HUES64 (cell line): ENCODE data around the gene DHX8.

Experiments used
- H3K27ac ChIP-seq: 2 replicates; pipeline ENCODE4 v1.7.0; 2013; ENCODE audit warnings: low read depth, low read length, inconsistent platforms
- H3K27me3 ChIP-seq: 2 replicates; pipeline ENCODE4 v1.6.1; 2013; ENCODE audit warnings: mild to moderate bottlenecking, low read length; ENCODE audit not compliant: insufficient read depth
- H3K36me3 ChIP-seq: 2 replicates; pipeline ENCODE4 v1.6.1; 2013; ENCODE audit warnings: mild to moderate bottlenecking, low read length; ENCODE audit not compliant: insufficient read depth
- H3K4me1 ChIP-seq: 2 replicates; pipeline ENCODE4 v1.6.1; 2013; ENCODE audit warnings: mild to moderate bottlenecking, low read length, moderate library complexity; ENCODE audit not compliant: insufficient read depth
- H3K4me3 ChIP-seq: 2 replicates; pipeline ENCODE4 v1.5.1; 2013; ENCODE audit warnings: mild to moderate bottlenecking, low read length, moderate library complexity
- H3K9ac ChIP-seq: 2 replicates; pipeline ENCODE4 v1.6.1; 2013; ENCODE audit warnings: mild to moderate bottlenecking, low read depth, low read length
- H3K9me3 ChIP-seq: 2 replicates; pipeline ENCODE4 v1.6.1; 2013; ENCODE audit warnings: low read depth, low read length; ENCODE audit not compliant: insufficient read depth
- WGBS: fragments of 150-250, 120-280 bp; methylation state at CpG from one replicate; pipeline ENCODE4 v1.1.7; 2013; ENCODE audit warnings: missing lambda C conversion rate; 5-methylcytosine and 5-hydroxymethylcytosine counted together

DHX8 gene

GRCh38 chr17:43526886-43527648, 43.3 kb downstream of the DHX8 start:
- H3K9ac ChIP-seq, result no peak overlapping the region
- H3K4me1 ChIP-seq, result peaks cover 39% of the 10 kb centered on the region
- H3K36me3 ChIP-seq, result peaks cover 73% of the 10 kb centered on the region
- WGBS, result 91% methylated on average over 7 of the region's 7 CpGs
- no peaks in the 10 kb centered on the region for H3K9me3 ChIP-seq
- peaks cover 9% of the 10 kb centered on the region; the same call in 1 of the 2 replicates for H3K27me3 ChIP-seq
- no peak overlapping the region for H3K27ac ChIP-seq
- H3K4me3 ChIP-seq, result no peak overlapping the region

DNA sequence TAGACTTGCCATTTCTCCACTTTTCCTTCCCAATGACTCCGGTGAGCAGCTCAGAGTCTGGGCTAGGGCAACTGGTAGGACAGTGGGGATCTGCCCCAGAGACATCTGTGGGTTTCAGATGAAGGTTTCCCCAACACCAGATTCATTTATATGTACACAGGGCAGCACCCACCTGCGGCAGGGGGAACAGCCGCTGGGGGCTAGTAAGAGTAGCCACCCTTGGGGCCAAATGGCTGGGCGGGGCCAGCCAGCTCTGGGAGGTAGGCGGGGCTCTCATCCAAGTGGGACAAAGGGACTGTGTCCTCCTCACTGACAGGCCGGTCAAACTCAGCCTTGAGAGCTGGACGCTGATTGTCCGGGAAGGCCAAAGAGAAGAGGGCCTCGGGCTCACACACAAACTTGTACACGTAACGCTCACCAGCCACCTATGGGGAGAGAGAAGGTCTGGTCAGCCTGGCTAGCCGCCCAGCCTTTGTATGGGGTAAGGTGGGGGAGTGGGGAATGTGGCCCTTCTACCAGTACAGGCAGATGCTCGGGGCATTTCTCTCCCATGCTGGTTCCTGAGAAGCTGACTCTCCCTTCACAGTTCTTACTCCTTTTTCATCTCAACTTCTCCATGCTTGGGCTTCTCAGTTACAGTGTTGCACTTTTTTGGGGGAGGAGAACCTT, 44.7 kb downstream of the DHX8 start:
- Histone ChIP-seq H3K27ac (no peak overlapping the region), H3K9me3 (no peaks in the 10 kb centered on the region)
- WGBS, result 87% methylated on average over 13 of the region's 13 CpGs

DNA sequence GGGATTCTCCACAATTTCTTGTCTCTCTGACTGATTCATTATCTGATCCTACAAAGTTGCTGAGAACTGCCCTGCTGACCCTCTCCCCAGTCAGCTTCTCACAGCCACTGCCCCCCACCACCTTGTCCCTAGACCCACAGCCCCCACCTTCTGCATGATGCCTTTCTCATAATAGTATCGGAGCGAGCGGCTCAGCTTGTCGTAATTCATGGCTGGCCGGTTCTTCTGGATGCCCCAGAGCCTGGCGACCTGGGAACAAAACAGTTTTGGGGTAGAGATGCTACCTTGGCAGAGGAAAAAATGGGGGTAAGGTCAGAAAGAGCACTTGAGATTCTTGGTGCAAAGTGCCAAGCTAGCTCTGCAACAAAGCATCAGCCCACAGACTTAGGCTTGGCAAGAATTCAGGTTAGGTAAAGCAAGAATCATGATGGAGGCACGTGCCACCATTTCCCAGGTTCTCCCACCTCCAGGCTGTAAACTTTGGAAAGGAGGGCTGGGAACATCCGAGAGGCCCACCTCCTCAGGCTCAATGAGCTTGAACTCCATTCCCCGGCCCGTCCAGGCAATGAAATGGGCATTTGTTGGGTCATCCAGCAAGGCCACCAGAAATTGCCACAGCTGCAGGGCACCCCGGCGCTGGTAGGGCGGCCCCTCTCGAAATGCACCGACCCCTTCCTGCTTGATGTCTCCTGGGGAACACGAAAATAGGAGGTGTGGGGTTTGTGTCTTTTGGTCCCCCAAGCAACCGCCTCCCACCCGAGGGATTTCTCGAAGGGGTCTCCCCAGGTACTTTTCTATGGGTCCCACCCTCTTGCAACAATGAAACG, 45.4 kb downstream of the DHX8 start:
- Histone ChIP-seq H3K27ac (no peak overlapping the region), H3K9me3 (no peaks in the 10 kb centered on the region)

More for the DNA sequence above, 44.7 kb downstream of the DHX8 start:
- no peak overlapping the region for H3K9ac ChIP-seq
- H3K27me3 ChIP-seq, result peaks cover 9% of the 10 kb centered on the region; the same call in 1 of the 2 replicates
- peaks cover 39% of the 10 kb centered on the region for H3K4me1 ChIP-seq
- no peak overlapping the region for H3K4me3 ChIP-seq
- H3K36me3 ChIP-seq, result peaks cover 71% of the 10 kb centered on the region

GRCh38 chr17:43529947-43530287, 46.1 kb downstream of the DHX8 start:
- H3K9me3 ChIP-seq, result no peaks in the 10 kb centered on the region
- peak overlapping the region; percentile 83 for H3K27ac ChIP-seq
- H3K9ac ChIP-seq, result peak overlapping the region; percentile 74
- H3K4me1 ChIP-seq, result peaks cover 38% of the 10 kb centered on the region
- peaks cover 61% of the 10 kb centered on the region for H3K36me3 ChIP-seq
- 62% methylated on average over 4 of the region's 6 CpGs for WGBS
- peak overlapping the region; percentile 52; the same call in 1 of the 2 replicates for H3K4me3 ChIP-seq
- H3K27me3 ChIP-seq, result peaks cover 9% of the 10 kb centered on the region; the same call in 1 of the 2 replicates

More for the DNA sequence above, 45.4 kb downstream of the DHX8 start:
- Histone ChIP-seq H3K4me1 (peaks cover 39% of the 10 kb centered on the region), H3K4me3 (no peak overlapping the region), H3K36me3 (peaks cover 66% of the 10 kb centered on the region), H3K27me3 (peaks cover 9% of the 10 kb centered on the region; the same call in 1 of the 2 replicates), H3K9ac (no peak overlapping the region)
- 92% methylated on average over 20 of the region's 20 CpGs for WGBS

DNA sequence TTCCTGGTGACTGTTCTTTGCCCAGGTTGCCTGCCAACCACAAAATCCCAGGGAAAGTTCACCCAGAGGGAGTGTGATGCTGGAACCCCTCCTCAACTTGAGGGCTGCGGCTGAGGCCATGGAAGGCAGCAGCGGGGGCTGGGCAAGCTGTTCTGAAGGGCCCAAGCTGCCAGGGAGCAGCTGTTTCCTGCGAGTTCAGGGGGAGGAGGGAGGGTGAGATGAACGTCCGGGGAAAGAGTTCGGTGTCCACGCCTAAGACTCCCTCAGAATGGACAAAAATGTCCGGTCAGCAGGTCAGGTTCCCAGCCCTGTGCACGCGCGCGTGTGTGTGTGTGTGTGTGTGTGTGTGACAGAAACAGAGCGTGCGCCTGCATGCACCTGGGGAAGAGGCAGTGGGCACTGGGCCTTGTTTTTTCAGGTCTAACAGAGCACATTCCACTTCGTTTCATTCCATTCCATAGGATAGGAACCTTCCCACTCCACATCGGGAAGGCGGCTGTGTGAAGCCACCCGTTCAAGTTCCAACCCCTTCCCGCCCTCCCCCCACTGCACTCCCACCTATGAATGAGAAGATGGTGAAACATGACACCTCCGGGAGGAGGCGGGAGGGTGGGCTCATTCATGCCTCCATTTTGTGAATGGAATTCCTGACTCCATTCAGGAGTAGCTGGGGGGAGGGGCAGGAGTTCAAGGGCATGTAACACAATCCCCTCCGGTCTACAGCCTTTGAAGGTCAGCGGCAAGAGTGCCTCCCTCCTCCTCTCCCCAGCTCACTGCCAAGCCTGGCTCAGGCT, 46.7 kb downstream of the DHX8 start:
- Histone ChIP-seq H3K9me3 (no peaks in the 10 kb centered on the region), H3K4me3 (peak overlapping the region; percentile 52), H3K4me1 (peaks cover 32% of the 10 kb centered on the region), H3K9ac (peak overlapping the region; percentile 74), H3K27ac (peak overlapping the region; percentile 83), H3K36me3 (peaks cover 58% of the 10 kb centered on the region), H3K27me3 (peaks cover 9% of the 10 kb centered on the region; the same call in 1 of the 2 replicates)
- 4% methylated on average over 22 of the region's 23 CpGs for WGBS

DNA sequence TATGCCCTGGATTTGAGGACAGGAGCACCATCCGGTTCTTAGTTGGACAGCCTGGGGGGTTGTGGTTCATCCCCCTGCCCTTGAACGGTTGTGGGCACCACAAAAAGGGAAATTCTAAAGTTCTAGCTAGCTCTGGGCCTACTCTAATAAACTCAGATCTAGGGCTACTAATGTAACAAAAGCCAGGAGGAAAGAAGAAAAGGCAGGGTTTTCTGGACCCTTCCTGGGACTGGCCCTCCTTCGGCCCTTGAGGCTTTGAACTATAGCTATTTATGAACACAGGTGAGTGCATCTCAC, 47.3 kb downstream of the DHX8 start:
- no peaks in the 10 kb centered on the region for H3K9me3 ChIP-seq
- peaks cover 29% of the 10 kb centered on the region for H3K4me1 ChIP-seq
- H3K27ac ChIP-seq, result peak overlapping the region; percentile 73; the same call in 1 of the 2 replicates
- peak overlapping the region; percentile 22 for H3K4me3 ChIP-seq
- peak overlapping the region; percentile 51 for H3K9ac ChIP-seq
- H3K27me3 ChIP-seq, result peaks cover 9% of the 10 kb centered on the region; the same call in 1 of the 2 replicates
- peaks cover 54% of the 10 kb centered on the region for H3K36me3 ChIP-seq
- WGBS, result 27% methylated on average over 3 of the region's 3 CpGs

DNA sequence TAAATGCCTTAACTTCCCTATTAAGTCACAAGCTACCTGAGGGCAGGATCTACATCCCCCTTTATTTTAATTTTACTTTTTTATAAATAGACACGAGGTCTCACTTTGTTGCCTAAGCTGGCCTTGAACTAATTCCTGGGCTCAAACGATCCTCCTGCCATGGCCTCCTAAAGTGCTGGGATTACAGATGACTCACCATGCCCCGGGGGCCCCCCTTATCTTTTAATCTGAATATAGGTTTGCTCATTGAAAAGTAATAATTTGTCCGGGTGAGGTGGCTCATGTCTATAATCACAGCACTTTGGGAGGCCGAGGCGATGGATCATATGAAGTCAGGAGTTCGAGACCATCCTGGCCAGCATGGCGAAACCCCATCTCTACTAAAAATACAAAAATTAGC, 48.2 kb downstream of the DHX8 start:
- no peaks in the 10 kb centered on the region for H3K9me3 ChIP-seq
- H3K9ac ChIP-seq, result no peak overlapping the region
- no peak overlapping the region for H3K27ac ChIP-seq
- WGBS, result 88% methylated on average over 8 of the region's 8 CpGs
- H3K36me3 ChIP-seq, result peaks cover 46% of the 10 kb centered on the region
- peaks cover 9% of the 10 kb centered on the region; the same call in 1 of the 2 replicates for H3K27me3 ChIP-seq
- no peak overlapping the region for H3K4me3 ChIP-seq
- peaks cover 32% of the 10 kb centered on the region for H3K4me1 ChIP-seq

GRCh38 chr17:43532581-43532980, 48.8 kb downstream of the DHX8 start:
- no peak overlapping the region for H3K27ac ChIP-seq
- peaks cover 33% of the 10 kb centered on the region for H3K4me1 ChIP-seq
- 94% methylated on average over 10 of the region's 10 CpGs for WGBS

GRCh38 chr17:43533699-43534098, 49.9 kb downstream of the DHX8 start:
- Histone ChIP-seq H3K4me3 (no peak overlapping the region), H3K4me1 (peaks cover 39% of the 10 kb centered on the region), H3K27ac (no peak overlapping the region), H3K36me3 (peaks cover 29% of the 10 kb centered on the region), H3K9ac (no peak overlapping the region), H3K9me3 (no peaks in the 10 kb centered on the region), H3K27me3 (peaks cover 9% of the 10 kb centered on the region; the same call in 1 of the 2 replicates)
- WGBS, result 93% methylated on average over 4 of the region's 4 CpGs

More at GRCh38 chr17:43532581-43532980, 48.8 kb downstream of the DHX8 start:
- H3K4me3 ChIP-seq, result no peak overlapping the region
- H3K27me3 ChIP-seq, result peaks cover 9% of the 10 kb centered on the region; the same call in 1 of the 2 replicates
- peaks cover 40% of the 10 kb centered on the region for H3K36me3 ChIP-seq
- no peaks in the 10 kb centered on the region for H3K9me3 ChIP-seq
- H3K9ac ChIP-seq, result no peak overlapping the region

- H3K4me3 ChIP-seq, result no peak overlapping the region
- peaks cover 3% of the 10 kb centered on the region; the same call in 1 of the 2 replicates for H3K27me3 ChIP-seq
- H3K27ac ChIP-seq, result no peak overlapping the region
- WGBS, result 93% methylated on average over 5 of the region's 5 CpGs
- H3K36me3 ChIP-seq, result peaks cover 18% of the 10 kb centered on the region
- H3K9ac ChIP-seq, result no peak overlapping the region
- H3K4me1 ChIP-seq, result peaks cover 37% of the 10 kb centered on the region
- H3K9me3 ChIP-seq, result no peaks in the 10 kb centered on the region
These were observed 51.1 kb downstream of the DHX8 start for GRCh38 chr17:43534909-43535308.
